ENCODE data around the gene SEZ6.

The SEZ6 gene

GRCh38 chr17:29037739-29038084, 31.9 kb upstream of the SEZ6 start:
- no peak for DNase-seq (ENCODE audit: low read depth)

GRCh38 chr17:29036584-29036983, 30.8 kb upstream of the SEZ6 start:
- DNase-seq (ENCODE audit: low read depth) = no peak

GRCh38 chr17:29034510-29034909, 28.7 kb upstream of the SEZ6 start:
- DNase-seq (ENCODE audit: low read depth) = no peak

- DNase-seq (ENCODE audit: low read depth) = no peak
Measured at GRCh38 chr17:29032857-29033197, 27.0 kb upstream of the SEZ6 start.

GRCh38 chr17:29032013-29032856, 26.4 kb upstream of the SEZ6 start:
- no peak for DNase-seq (ENCODE audit: low read depth)

- no peak for DNase-seq (ENCODE audit: low read depth)
Measured at GRCh38 chr17:29031488-29031887, 25.7 kb upstream of the SEZ6 start.

GRCh38 chr17:29024316-29024952, 18.6 kb upstream of the SEZ6 start:
- no peak for DNase-seq (ENCODE audit: low read depth)

GRCh38 chr17:29022074-29022473, 16.2 kb upstream of the SEZ6 start:
- DNase-seq (ENCODE audit: low read depth) = no peak

GRCh38 chr17:29021226-29021625, 15.4 kb upstream of the SEZ6 start:
- no peak for DNase-seq (ENCODE audit: low read depth)

- DNase-seq (ENCODE audit: low read depth) = no peak
Measured at GRCh38 chr17:29020576-29020975, 14.7 kb upstream of the SEZ6 start.

GRCh38 chr17:29019475-29020181, 13.8 kb upstream of the SEZ6 start:
- no peak for DNase-seq (ENCODE audit: low read depth)

- no peak for DNase-seq (ENCODE audit: low read depth)
Measured at GRCh38 chr17:29018788-29019474, 13.1 kb upstream of the SEZ6 start.

GRCh38 chr17:29016345-29017210, 10.7 kb upstream of the SEZ6 start:
- DNase-seq (ENCODE audit: low read depth) = no peak

- DNase-seq (ENCODE audit: low read depth) = no peak
Measured at GRCh38 chr17:29014716-29015115, 8.9 kb upstream of the SEZ6 start.

- DNase-seq (ENCODE audit: low read depth) = no peak
Measured at GRCh38 chr17:29012535-29012934, 6.7 kb upstream of the SEZ6 start.

GRCh38 chr17:29010586-29010985, 4.8 kb upstream of the SEZ6 start:
- no peak for DNase-seq (ENCODE audit: low read depth)

- no peak for DNase-seq (ENCODE audit: low read depth)
Measured at GRCh38 chr17:29010129-29010528, 4.3 kb upstream of the SEZ6 start.

GRCh38 chr17:29008591-29008990, 2.8 kb upstream of the SEZ6 start:
- DNase-seq (ENCODE audit: low read depth) = no peak

GRCh38 chr17:29007860-29008455, 2.1 kb upstream of the SEZ6 start:
- no peak for DNase-seq (ENCODE audit: low read depth)

- no peak for DNase-seq (ENCODE audit: low read depth)
Measured at GRCh38 chr17:29007456-29007855, 1.6 kb upstream of the SEZ6 start.

GRCh38 chr17:29004081-29004692, 1.6 kb downstream of the SEZ6 start:
- no peak for DNase-seq (ENCODE audit: low read depth)
